Measurements from ENCODE around the gene HACE1.
"Not testable (repeated sequence)": the region's sequence is repeated elsewhere in the genome, so short reads cannot be mapped to it uniquely, and the experiment has no call there.

Gene HACE1

GRCh38 chr6:104829183-104829958, 30.3 kb downstream of the HACE1 start:
- DNase-seq (ENCODE audit: low spot score): no peak

- no peak for DNase-seq (ENCODE audit: low spot score)
Observed at GRCh38 chr6:104828478-104828877, 31.2 kb downstream of the HACE1 start.

- DNase-seq (ENCODE audit: low spot score): not testable (repeated sequence)
Observed at GRCh38 chr6:104820820-104821219, 38.9 kb downstream of the HACE1 start.

DNA sequence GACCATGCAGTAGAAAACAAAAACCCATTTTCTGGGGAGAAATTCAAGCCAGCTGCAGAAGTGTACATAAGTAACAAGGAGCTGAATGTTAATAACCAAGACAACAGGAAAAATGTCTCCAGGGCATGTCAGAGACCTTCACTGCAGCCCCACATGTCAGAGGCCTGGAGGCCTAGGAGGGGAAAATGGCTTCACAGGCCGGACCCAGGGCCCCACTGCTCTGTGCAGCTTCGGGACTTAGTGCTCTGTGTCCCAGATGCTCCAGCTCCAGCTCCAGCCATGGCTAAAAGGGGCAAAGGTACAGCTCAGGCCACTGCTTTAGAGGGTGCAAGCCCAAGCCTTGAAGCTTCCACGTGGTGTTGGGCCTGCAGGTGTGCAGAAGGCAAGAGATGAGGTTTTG, 43.6 kb downstream of the HACE1 start:
- no peak for DNase-seq (ENCODE audit: low spot score)

GRCh38 chr6:104814743-104815142, 45.0 kb downstream of the HACE1 start:
- DNase-seq (ENCODE audit: low spot score): no peak

DNA sequence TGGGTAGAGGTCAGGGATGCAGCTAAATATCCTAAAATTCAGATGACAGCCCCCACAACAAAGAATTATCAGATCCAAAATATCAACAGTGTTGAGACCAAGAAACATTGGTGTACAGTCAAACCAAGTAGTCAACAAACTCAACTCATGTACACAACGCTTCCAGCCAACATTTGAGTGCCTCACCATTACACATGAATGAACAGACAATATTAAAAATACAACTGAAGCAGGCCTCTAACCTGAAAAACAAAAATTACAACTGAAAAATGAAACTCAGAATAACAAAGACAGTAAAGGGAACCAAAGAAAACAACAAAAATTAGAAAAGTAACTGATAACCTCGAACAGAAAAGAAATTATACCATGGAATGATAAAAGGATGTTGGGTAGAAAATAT, 46.2 kb downstream of the HACE1 start:
- DNase-seq (ENCODE audit: low spot score): no peak

DNA sequence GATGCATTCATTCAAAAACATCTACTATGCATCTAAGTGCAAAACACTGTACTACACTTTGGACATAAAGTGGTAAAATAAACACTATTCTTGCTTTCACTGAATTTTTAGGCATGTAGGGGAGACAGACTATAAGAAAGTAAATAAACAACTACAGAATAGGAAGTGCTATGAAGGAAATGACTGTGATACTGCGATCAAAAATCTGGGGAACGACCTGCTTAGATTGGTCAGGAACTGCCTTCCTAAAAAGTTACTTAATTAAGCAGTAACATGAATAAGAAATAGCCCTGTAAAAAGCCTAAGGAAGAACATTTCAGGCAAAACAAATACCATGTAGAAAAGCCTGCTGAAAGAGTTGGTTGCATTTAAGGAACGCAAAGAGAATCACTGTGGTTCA, 50.6 kb downstream of the HACE1 start:
- no peak for DNase-seq (ENCODE audit: low spot score)

DNA sequence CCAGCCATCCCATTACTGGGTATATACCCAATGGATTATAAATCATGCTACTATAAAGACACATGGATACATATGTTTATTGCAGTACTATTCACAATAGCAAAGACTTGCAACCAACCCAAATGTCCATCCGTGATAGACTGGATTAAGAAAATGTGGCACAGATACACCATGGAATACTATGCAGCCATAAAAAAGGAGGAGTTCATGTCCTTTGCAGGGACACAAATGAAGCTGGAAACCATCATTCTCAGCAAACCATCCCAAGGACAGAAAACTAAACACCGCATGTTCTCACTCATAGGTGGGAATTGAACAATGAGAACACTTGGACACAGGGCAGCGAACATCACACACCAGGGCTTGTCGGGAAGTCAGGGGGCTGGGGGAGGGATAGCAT, 54.4 kb downstream of the HACE1 start:
- DNase-seq (ENCODE audit: low spot score): not testable (repeated sequence)

DNA sequence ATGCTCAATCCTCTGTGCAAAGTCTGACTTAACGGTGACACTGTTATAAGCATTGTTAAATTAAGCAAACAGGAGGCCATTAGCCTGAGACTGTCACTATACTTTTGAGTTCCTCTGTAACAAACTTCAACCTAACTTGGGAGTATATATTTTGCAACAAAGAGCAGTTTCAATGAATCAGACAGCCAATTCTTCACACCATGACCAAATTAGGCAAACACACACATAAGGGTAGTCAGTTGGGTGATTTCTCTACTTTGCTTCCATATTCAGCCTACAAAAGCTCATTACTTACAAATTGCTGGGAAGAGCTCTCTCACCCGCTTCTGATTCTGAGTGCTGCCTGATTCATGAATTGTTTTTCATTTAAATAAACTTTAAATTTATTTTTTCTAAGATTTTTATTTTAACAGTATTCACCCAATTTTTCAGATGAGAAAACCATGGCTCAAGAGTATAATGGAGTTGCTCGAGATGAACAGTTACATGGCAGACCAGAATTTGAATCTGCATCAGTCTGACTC, 60.5 kb downstream of the HACE1 start:
- DNase-seq (ENCODE audit: low spot score): no peak

DNA sequence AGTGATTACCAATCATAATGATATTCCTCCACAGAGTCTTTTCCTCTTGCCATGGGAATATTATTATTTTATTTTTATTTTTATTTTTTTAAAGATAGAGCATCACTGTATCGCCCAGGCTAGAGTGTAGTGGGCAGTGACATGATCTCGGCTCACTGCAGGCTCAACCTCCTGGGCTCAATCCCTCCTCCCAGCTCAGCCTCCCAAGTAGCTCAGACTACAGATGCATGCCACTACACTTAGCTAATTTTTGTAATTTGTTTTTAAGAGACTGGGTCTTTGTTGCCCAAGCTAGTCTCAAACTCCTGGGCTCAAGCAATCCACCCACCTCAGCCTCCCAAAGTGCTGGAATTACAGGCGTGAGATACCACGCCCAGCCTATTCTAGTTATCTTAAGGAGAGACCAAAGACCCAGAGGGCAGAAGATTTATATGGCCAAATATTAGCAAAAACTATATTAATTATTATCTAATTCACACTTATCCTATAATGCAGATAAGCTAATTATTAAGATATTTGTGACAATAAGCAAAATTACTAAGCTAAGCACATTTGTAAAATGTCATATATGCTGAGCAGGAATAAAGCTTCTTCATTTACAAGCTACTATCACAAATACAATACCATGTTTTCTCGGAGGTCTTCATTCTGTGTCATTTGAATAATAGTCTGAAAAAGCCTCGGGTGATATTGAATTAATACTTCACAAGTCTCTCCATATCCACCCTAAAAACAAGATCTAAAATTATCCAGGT, 63.5 kb downstream of the HACE1 start:
- DNase-seq (ENCODE audit: low spot score): no peak

DNA sequence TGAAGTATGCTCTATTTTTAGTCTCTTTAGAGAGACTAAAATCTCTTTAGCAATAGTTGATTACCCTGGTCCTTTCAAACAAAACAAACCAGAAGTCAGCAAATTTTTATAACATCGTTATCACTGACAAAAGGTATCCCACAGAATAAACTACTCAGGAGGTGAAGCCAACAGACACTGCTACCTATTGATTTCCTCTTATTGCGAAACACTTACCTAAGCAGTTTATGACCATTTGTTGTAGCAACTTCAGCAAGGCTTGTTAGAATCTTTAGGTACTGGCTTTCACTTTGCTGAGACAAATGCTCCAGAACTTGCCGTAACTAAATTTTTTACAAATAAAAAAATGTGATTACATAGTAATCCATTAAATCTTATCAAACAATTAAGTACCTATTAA, 64.4 kb downstream of the HACE1 start:
- no peak for DNase-seq (ENCODE audit: low spot score)

GRCh38 chr6:104789770-104790190, 69.9 kb downstream of the HACE1 start:
- DNase-seq (ENCODE audit: low spot score): peak; percentile 67

DNA sequence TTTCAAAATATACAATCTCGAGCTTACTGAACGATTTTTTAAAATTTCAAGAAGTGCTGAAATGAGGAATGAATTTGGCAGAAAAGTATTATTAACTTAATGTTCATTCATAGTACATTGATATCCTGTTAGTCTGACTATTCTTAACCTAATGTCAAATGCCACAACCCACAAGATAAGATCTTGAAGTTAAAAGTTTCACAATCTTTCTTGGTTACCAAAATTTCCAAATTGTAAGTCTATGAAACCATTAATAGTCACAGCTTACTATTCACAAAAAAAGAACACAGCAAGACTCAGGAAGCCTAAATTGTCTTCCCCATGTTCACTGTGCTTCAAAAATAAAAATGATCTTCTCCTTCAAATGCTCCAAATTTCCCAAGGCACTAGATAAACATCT, 71.3 kb downstream of the HACE1 start:
- no peak for DNase-seq (ENCODE audit: low spot score)

DNA sequence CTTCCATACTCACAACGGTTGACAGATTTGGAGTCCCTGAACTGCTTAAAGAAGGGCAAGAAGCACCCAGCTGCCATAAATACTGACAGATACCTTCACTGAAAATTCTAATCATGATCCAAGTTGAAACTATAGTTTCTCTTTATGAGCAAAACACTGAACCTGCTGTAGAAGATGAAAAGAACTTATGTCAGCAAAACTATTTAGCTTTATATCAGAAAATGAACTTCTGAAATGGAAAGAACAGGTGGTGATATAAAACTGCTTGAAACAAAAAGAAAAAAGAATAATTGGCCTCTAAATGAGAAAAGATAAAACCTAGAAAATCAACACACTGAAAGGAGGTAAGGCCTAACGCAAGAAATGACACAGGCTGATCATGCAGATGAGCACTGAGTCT, 72.4 kb downstream of the HACE1 start:
- no peak for DNase-seq (ENCODE audit: low spot score)

DNA sequence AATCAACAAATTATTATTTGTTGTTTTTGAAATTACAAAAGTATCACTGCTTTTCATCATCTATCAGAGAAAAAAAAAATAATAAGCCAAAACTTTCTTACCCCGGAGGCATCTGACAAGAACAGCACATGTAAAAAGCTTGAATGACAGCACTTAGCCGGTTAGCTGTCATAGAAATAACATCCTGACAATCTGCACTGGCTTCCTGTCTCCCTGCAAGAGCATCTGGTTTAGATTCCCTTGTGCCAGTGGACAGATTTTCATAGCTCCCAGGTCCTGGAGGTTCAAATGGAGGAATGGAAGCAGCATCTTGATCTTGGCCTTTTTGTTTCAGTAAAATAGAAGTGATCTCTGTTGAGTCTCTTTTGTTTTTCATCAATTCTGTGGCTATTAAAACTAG, 74.8 kb downstream of the HACE1 start:
- DNase-seq (ENCODE audit: low spot score): no peak

DNA sequence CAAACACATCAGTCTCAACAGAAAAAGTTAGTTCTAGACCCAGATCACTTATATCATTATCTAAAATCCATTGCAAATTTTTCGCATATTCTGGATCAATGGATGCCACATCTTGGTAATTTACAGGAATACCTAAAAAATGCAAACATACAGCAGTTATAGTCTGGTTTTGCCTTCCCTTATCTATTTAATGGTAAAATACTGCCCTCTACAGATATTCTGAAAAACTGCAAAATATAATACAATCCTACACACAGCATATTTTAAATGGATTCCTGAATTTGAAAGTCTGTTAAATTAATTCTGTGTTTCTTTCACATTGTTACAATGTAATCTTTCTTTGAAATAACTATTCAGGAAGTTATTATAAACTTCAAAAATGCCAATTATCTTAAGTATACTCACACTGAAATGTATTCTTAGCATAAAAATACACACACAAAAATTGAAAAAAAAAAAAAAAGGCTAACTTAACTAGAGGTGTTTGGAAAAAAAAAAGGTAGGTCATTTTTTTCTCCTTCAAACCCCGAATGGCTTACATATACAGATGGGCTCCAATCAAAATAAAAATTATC, 88.4 kb downstream of the HACE1 start:
- DNase-seq (ENCODE audit: low spot score): peak; percentile 60

- no peak for DNase-seq (ENCODE audit: low spot score)
Observed at GRCh38 chr6:104768906-104769305, 90.8 kb downstream of the HACE1 start.

- DNase-seq (ENCODE audit: low spot score): no peak
Observed at GRCh38 chr6:104766595-104766994, 93.1 kb downstream of the HACE1 start.

- DNase-seq (ENCODE audit: low spot score): no peak
Observed at GRCh38 chr6:104754788-104755409, 104.8 kb downstream of the HACE1 start.

GRCh38 chr6:104753251-104753650, 106.5 kb downstream of the HACE1 start:
- DNase-seq (ENCODE audit: low spot score): no peak

DNA sequence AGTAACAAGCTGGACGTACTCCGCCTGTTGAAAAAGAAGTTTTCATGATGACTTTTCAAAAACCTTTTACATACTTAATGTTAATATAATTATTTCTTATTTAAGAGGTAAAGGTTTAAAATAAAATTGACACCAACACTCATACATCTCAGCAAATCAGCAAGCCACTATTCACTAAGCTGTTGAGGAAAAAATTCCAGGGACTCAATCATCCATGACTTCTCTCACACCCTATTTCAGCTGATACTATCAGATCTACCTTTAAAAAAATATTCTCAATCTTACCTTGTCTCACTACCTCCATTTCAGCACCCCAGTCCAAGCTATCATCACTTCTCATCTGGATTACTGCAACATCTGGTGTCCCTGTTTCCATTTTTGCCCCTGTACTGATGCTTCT, 109.3 kb downstream of the HACE1 start:
- no peak for DNase-seq (ENCODE audit: low spot score)

GRCh38 chr6:104739124-104739523, 120.6 kb downstream of the HACE1 start:
- DNase-seq (ENCODE audit: low spot score): not testable (repeated sequence)

Measured in RKO (cell line).